Embryonic facial prominence (tissue), 1 donor: ENCODE measurements around the gene IL12RB1.
"Not testable (repeated sequence)": the region's sequence is repeated elsewhere in the genome, so short reads cannot be mapped to it uniquely, and the experiment has no call there.

Experiments used
- DNase-seq: peaks from one replicate; pipeline ENCODE4 v3.0.0-alpha.2; 2016; ENCODE audit errors: extremely low spot score

Gene IL12RB1

GRCh38 chr19:18112989-18113478 is 26.3 kb upstream of the IL12RB1 start:
- no peak for DNase-seq

- DNase-seq, result no peak
Observed at GRCh38 chr19:18110609-18111232, 24.0 kb upstream of the IL12RB1 start.

GRCh38 chr19:18109733-18110608 is 23.2 kb upstream of the IL12RB1 start:
- no peak for DNase-seq

- DNase-seq, result no peak
Observed at GRCh38 chr19:18109341-18109732, 22.6 kb upstream of the IL12RB1 start.

GRCh38 chr19:18108897-18109296 is 22.2 kb upstream of the IL12RB1 start:
- no peak for DNase-seq

- DNase-seq, result no peak
Observed at GRCh38 chr19:18107235-18107634, 20.5 kb upstream of the IL12RB1 start.

- not testable (repeated sequence) for DNase-seq
Observed at GRCh38 chr19:18105259-18105658, 18.5 kb upstream of the IL12RB1 start.

GRCh38 chr19:18104793-18105131 is 18.0 kb upstream of the IL12RB1 start:
- no peak for DNase-seq

GRCh38 chr19:18102916-18103542 is 16.3 kb upstream of the IL12RB1 start:
- no peak for DNase-seq

GRCh38 chr19:18101268-18101667 is 14.5 kb upstream of the IL12RB1 start:
- DNase-seq, result no peak

GRCh38 chr19:18100710-18101109 is 14.0 kb upstream of the IL12RB1 start:
- DNase-seq, result no peak

GRCh38 chr19:18099623-18099995 is 12.9 kb upstream of the IL12RB1 start:
- no peak for DNase-seq

GRCh38 chr19:18098891-18099622 is 12.3 kb upstream of the IL12RB1 start:
- DNase-seq, result no peak

GRCh38 chr19:18097993-18098890 is 11.5 kb upstream of the IL12RB1 start:
- DNase-seq, result no peak

- no peak for DNase-seq
Observed at GRCh38 chr19:18097217-18097992, 10.7 kb upstream of the IL12RB1 start, which contains the start of gene MAST3. Gene MAST3, plus strand, starts transcription at chr19:18097778. Its CDS starts 15 bp downstream, at chr19:18097793.

- DNase-seq, result no peak
Observed at GRCh38 chr19:18096258-18096657, 9.5 kb upstream of the IL12RB1 start.

- DNase-seq, result no peak
Observed at GRCh38 chr19:18093439-18094161, 6.9 kb upstream of the IL12RB1 start.

- DNase-seq, result no peak
Observed at GRCh38 chr19:18091217-18091608, 4.5 kb upstream of the IL12RB1 start.

- no peak for DNase-seq
Observed at GRCh38 chr19:18090545-18091216, 3.9 kb upstream of the IL12RB1 start.
